Adrenal gland (tissue), 12 donors: ENCODE data around the gene NCOA1. TPM values are rescaled to one million over a fixed set of nuclear protein-coding genes. Genes with fewer than 3 reads are reported as not detected.

Experiments
- DNase-seq, 7 donors: peaks; one replicate each; pipeline ENCODE4 v3.0.0-alpha.2; 2019 to 2020
- H3K27ac ChIP-seq, 5 donors: fragments of 200-600 bp; sonication (generic) in 4 of 5; 1 replicate in 3 of 5; 2 replicates in 2 of 5; pipeline versions ENCODE4 v1.5.1 to v1.8.0; 2016 to 2020; ENCODE audit warnings: mild to moderate bottlenecking in 1 of 5
- H3K27me3 ChIP-seq: fragments of 200-600 bp; 2 replicates; pipeline ENCODE4 v1.8.0; 2021
- H3K36me3 ChIP-seq, 2 donors: fragments of 200-600 bp; replicated peaks in 1 of 2; 1 replicate in 1 of 2; 2 replicates in 1 of 2; pipeline versions ENCODE4 v1.5.1 to v1.8.0; 2018 to 2022
- H3K4me1 ChIP-seq, 2 donors: fragments of 200-600 bp; replicated peaks in 1 of 2; 1 replicate in 1 of 2; 2 replicates in 1 of 2; pipeline versions ENCODE4 v1.5.1 to v1.8.0; 2018 to 2021
- H3K4me3 ChIP-seq, 4 donors: fragments of 200-600 bp; sonication (generic) in 3 of 4; one replicate each; pipeline ENCODE4 v1.5.1; 2016 to 2018
- H3K9me3 ChIP-seq, 3 donors: fragments of 200-600 bp; sonication (generic) in 1 of 3; replicated peaks in 1 of 3; 1 replicate in 2 of 3; 2 replicates in 1 of 3; pipeline versions ENCODE4 v1.5.1 to v1.8.0; 2016 to 2021
- POLR2A ChIP-seq, 2 donors: fragments of 450-650 bp; IDR thresholded peaks; one replicate each; pipeline ENCODE4 v1.6.1; 2017; ENCODE audit warnings: antibody characterized with exemption in 2 of 2, mild to moderate bottlenecking in 2 of 2, moderate library complexity in 1 of 2
- WGBS, 4 donors: extraction: QIAGEN DNeasy Blood & Tissue Kit in 2 of 4; methylation state at CpG; one replicate each; pipeline versions ENCODE4 v1.1.5 to v1.1.7; 2013 to 2017; 5-methylcytosine and 5-hydroxymethylcytosine counted together
- intact Hi-C, 2 donors: fragments of 100-400 bp; cut with DNase I; formaldehyde crosslinking; loops; one replicate each; pipeline versions ENCODE4 v1.14.1 to v1.15.0; 2022 to 2023
- polyA plus RNA-seq, 3 donors: library from polyadenylated mRNA; stranded (reverse); fragments of 200-250 nt in 2 of 3; fragments of 350-450 nt in 1 of 3; fragmentation: Illumina TruSeq in 1 of 3; extraction: RNeasy Lipid Tissue Mini Kit (QIAGEN cat#74804) in 1 of 3; gene quantifications; one replicate each; pipeline ENCODE4 v1.2.3, GENCODE V29; 2013 to 2014
- total RNA-seq, 9 donors: library from RNA; depleted of rRNA in 4 of 9; stranded (reverse); fragments of >200 nt in 4 of 9; fragments of 120-200 nt in 1 of 9; fragmentation: NEBNext Ultra II Directional in 1 of 9; extraction: Animal tissue kit (Norgen Biotek cat#: 25700) in 1 of 9; gene quantifications; one replicate each; pipeline versions ENCODE4 v1.1.0 to v1.2.4, GENCODE V29; 2013 to 2023
- TF ChIP-seq, protein P1 (sequence below), 6 experiments: fragments of 450-650 bp in 4 of 6; fragments of 200-600 bp in 2 of 6; sonication (generic) in 1 of 6; IDR thresholded peaks; 1 replicate in 5 of 6; 2 replicates in 1 of 6; pipeline versions ENCODE4 v1.5.1 to v1.8.0; 2016 to 2021; ENCODE audit warnings: antibody characterized with exemption in 6 of 6, mild to moderate bottlenecking in 2 of 6, moderate library complexity in 1 of 6
- donor health status: healthy with polysubstance abuse.
- donor health status: Bipolar disorder and iron deficiency.
- donor health status: DM: yes; HTN: yes; CAD: no.
- donor health status: DM: no; HTN: no; CAD: no.
- donor health status: DM: no; HTN: no; CAD: no.
- donor health status: DM: yes; HTN: yes; CAD: no.

Gene NCOA1
- total and polyA plus RNA-seq, 12 donors, result 13.6 to 85.5 (median 43.6) TPM

GRCh38 chr2:24451805-24452501 is 39.1 kb upstream of the NCOA1 start:
- DNase-seq, result no peak
- Histone ChIP-seq H3K4me3 (no peak overlapping the region), H3K27ac (no peak overlapping the region), H3K36me3 (no peaks in the 10 kb centered on the region), H3K27me3 (no peaks in the 10 kb centered on the region), H3K9me3 (no peaks in the 10 kb centered on the region), H3K4me1 (peaks cover 2 to 22% of the 10 kb centered on the region in 2 donors)
- intact Hi-C loops, result no loop called here
- 68 to 76% (median 73%) methylated on average over 7 of the region's 7 CpGs for WGBS, 4 donors
- TF ChIP-seq, protein P1, sequence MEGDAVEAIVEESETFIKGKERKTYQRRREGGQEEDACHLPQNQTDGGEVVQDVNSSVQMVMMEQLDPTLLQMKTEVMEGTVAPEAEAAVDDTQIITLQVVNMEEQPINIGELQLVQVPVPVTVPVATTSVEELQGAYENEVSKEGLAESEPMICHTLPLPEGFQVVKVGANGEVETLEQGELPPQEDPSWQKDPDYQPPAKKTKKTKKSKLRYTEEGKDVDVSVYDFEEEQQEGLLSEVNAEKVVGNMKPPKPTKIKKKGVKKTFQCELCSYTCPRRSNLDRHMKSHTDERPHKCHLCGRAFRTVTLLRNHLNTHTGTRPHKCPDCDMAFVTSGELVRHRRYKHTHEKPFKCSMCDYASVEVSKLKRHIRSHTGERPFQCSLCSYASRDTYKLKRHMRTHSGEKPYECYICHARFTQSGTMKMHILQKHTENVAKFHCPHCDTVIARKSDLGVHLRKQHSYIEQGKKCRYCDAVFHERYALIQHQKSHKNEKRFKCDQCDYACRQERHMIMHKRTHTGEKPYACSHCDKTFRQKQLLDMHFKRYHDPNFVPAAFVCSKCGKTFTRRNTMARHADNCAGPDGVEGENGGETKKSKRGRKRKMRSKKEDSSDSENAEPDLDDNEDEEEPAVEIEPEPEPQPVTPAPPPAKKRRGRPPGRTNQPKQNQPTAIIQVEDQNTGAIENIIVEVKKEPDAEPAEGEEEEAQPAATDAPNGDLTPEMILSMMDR (IDR thresholded peaks at IDR 0.05), result no peak
- TF ChIP-seq POLR2A (IDR thresholded peaks at IDR 0.05), result no peak

- Histone ChIP-seq H3K4me3 (no peak overlapping the region), H3K4me1 (peaks cover 3 to 22% of the 10 kb centered on the region in 2 donors), H3K36me3 (no peaks in the 10 kb centered on the region), H3K27me3 (no peaks in the 10 kb centered on the region), H3K27ac (no peak overlapping the region), H3K9me3 (no peaks in the 10 kb centered on the region)
- intact Hi-C loops, result no loop called here
- DNase-seq, result no peak
- TF ChIP-seq POLR2A (IDR thresholded peaks at IDR 0.05), result no peak
- TF ChIP-seq, protein P1 (IDR thresholded peaks at IDR 0.05), result no peak
- 49 to 76% (median 69%) methylated on average over 4 of the region's 4 CpGs for WGBS, 4 donors
Observed at GRCh38 chr2:24452502-24452885, 38.6 kb upstream of the NCOA1 start.

DNA sequence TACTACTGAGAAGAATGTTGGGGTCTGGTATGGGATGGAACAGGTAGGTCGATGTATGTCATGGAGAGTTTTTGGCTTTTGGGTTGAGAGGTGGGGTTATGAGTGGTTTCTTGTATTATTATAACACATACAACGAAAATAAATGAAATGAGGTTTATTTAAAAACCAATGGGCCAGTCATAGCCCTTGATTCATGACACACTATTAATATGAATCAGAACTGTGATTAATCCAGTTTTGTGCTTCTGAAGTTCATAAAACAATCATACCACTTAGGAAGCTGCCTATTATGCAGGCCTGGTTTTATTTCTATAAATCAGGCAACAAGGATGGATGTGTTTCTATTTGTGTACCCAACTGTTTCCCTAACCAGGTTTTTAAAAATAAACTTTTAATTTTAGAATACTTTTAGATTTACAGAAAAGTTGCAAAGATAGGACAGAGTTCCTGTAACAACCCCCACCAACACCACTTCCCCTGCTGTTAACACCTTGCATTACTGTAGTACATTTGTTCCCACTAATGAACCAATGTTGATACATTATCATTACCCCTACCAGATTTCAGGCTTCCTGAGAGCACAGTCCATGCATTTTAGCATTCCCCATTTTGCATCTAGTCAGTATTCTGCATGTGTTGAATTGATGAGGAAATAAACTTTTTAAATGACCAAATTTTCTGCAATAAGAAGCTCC is 37.5 kb upstream of the NCOA1 start:
- peak overlapping the region in 1 of 4 donors; percentile 31 for H3K4me3 ChIP-seq
- TF ChIP-seq, protein P1 (IDR thresholded peaks at IDR 0.05), result no peak
- TF ChIP-seq POLR2A (IDR thresholded peaks at IDR 0.05), result no peak
- H3K36me3 ChIP-seq, result no peaks in the 10 kb centered on the region
- peaks cover 3 to 22% of the 10 kb centered on the region in 2 donors for H3K4me1 ChIP-seq
- intact Hi-C loops, result no loop called here
- 74 to 86% (median 81%) methylated on average over 2 of the region's 2 CpGs for WGBS, 4 donors
- no peaks in the 10 kb centered on the region for H3K27me3 ChIP-seq
- no peak overlapping the region for H3K27ac ChIP-seq
- H3K9me3 ChIP-seq, result no peaks in the 10 kb centered on the region
- no peak for DNase-seq

DNA sequence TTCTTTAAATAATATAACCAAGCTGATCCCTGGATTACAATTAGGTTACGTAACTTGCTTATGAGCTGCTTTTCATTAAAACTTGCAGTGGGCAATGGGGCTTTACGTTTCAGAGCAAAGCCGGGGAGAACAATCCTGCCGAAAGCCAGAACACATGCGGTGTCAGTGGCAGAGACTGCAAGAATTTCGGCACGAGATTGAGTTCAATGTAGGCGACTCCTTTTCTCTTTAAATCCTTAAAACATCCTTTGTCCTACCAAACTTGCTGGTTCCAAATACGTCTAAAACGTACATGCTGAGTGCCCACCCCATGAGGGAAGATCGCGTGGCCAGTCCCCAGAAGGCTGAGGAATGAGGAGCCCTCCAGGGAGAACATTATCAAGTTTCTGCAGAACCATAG is 36.8 kb upstream of the NCOA1 start:
- 59 to 66% (median 61%) methylated on average over 12 of the region's 12 CpGs for WGBS, 4 donors
- no peak for DNase-seq
- Histone ChIP-seq H3K36me3 (no peaks in the 10 kb centered on the region), H3K27me3 (no peaks in the 10 kb centered on the region), H3K27ac (peak overlapping the region in 2 of 5 donors; percentile 33 to 51), H3K9me3 (no peaks in the 10 kb centered on the region), H3K4me3 (peak overlapping the region in 1 of 4 donors; percentile 31), H3K4me1 (peaks cover 3 to 22% of the 10 kb centered on the region in 2 donors)
- intact Hi-C loops, result no loop called here
- TF ChIP-seq, protein P1 (IDR thresholded peaks at IDR 0.05), result no peak
- TF ChIP-seq POLR2A (IDR thresholded peaks at IDR 0.05), result no peak
